ENCODE measurements around the gene RBMS2.

The RBMS2 gene

DNA sequence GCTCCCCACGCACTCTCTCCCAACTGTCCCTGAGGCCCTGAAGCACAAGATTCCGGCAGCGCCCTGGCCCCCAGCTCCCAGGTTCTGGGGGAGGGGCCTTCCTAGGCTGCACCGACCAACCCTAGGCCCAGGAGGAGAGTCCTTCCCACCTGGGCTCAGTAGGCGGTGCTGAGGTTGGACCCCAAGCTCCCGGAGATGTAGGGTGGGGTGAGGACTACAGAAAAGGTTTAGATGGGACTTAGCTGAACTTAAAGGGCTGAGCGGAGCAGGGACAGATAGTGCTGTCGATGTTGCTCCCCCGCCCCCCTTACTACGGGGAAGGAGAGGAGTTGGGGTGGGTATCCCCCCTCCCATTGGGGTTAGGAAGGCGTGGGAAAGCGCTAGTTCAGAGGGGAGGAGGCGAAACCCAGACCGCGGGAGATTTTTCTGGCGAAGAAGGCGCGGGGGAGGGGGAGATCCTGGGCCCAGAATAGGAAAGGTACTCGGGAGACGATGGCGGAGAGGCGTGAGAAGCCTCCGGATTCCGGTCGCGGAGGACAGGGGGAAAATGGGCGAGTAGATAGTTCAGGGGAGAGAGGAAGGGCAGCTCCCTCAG, 112.7 kb downstream of the RBMS2 start:
- TF ChIP-seq CTCF (IDR thresholded peaks at IDR 0.05; ENCODE audit: insufficient read depth, low read depth, low read length, missing control alignments), result no peak
- DNase-seq (ENCODE audit: low read depth), result peak; percentile 40
- H3K4me3 ChIP-seq (ENCODE audit: low read depth, low read length), result peak overlapping the region; percentile 82

- peak; percentile 84 for DNase-seq (ENCODE audit: low read depth)
- TF ChIP-seq CTCF (IDR thresholded peaks at IDR 0.05; ENCODE audit: insufficient read depth, low read depth, low read length, missing control alignments), result peak; percentile 16
- H3K4me3 ChIP-seq (ENCODE audit: low read depth, low read length), result peak overlapping the region; percentile 82
These were observed 113.5 kb downstream of the RBMS2 start for GRCh38 chr12:56634837-56635791.

GRCh38 chr12:56635806-56636674, 114.4 kb downstream of the RBMS2 start:
- TF ChIP-seq CTCF (IDR thresholded peaks at IDR 0.05; ENCODE audit: insufficient read depth, low read depth, low read length, missing control alignments), result no peak

GRCh38 chr12:56636675-56637540, 115.3 kb downstream of the RBMS2 start:
- peak overlapping the region; percentile 82 for H3K4me3 ChIP-seq (ENCODE audit: low read depth, low read length)
- peak; percentile 97 for DNase-seq (ENCODE audit: low read depth)
- TF ChIP-seq CTCF (IDR thresholded peaks at IDR 0.05; ENCODE audit: insufficient read depth, low read depth, low read length, missing control alignments), result peak; percentile 70

More at GRCh38 chr12:56635806-56636674, 114.4 kb downstream of the RBMS2 start:
- H3K4me3 ChIP-seq (ENCODE audit: low read depth, low read length), result peak overlapping the region; percentile 82
- peak; percentile 89 for DNase-seq (ENCODE audit: low read depth)

DNA sequence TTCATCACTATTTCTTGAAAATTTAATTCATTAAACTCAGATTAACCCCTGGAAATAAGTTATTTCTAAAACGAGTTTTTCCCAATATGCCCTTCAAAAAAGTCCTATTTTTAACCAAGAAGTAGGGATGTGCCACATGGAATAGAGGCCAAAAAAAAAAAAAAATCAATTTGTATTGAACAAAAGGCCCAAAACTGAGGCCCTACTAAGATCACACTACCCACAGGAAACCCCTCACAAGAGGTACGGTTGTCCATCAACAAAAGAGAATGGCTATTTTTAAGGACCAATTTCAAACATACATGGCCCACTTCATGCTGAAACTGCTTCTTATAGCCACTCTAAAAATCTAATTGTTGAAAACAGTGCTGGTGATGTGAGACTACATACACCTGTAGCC, 116.0 kb downstream of the RBMS2 start:
- no peak for TF ChIP-seq CTCF (IDR thresholded peaks at IDR 0.05; ENCODE audit: insufficient read depth, low read depth, low read length, missing control alignments)
- no peak overlapping the region for H3K4me3 ChIP-seq (ENCODE audit: low read depth, low read length)
- no peak for DNase-seq (ENCODE audit: low read depth)

DNA sequence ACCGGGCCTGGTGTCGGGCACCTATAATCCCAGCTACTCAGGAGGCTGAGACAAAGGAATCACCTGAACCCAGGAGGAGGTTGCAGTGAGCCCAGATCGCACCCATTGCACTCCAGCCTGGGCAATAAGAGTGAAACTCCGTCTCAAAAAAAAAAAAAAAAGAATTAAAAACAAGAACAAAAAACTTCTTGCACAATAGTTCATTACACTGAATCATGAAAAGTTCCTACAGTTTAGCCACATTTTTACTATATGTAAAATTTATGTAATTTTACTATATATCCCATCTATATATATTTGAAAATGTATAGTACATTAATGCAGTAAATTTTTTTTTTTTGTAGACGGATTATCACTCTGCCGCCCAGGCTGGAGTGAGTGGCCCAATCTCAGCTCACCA, 119.6 kb downstream of the RBMS2 start:
- no peak for TF ChIP-seq CTCF (IDR thresholded peaks at IDR 0.05; ENCODE audit: insufficient read depth, low read depth, low read length, missing control alignments)
- H3K4me3 ChIP-seq (ENCODE audit: low read depth, low read length), result no peak overlapping the region
- DNase-seq (ENCODE audit: low read depth), result no peak

Data from GM12865 (cell line).